Endothelial cell (in vitro differentiated cells): ENCODE data around the gene SHISA8. TPM values are rescaled to one million over a fixed set of nuclear protein-coding genes. Genes with fewer than 3 reads are reported as not detected.
"Not testable (repeated sequence)": the region's sequence is repeated elsewhere in the genome, so short reads cannot be mapped to it uniquely, and the experiment has no call there.

ENCODE experiments used
- DNase-seq: peaks from one replicate; pipeline ENCODE4 v3.0.0; 2021; ENCODE audit warnings: low spot score
- H3K27ac Mint-ChIP-seq: one replicate; pipeline ENCODE4 v1.8.0; 2021; ENCODE audit warnings: mixed read lengths, inconsistent platforms; ENCODE audit not compliant: unreplicated experiment
- H3K27me3 Mint-ChIP-seq: one replicate; pipeline ENCODE4 v1.8.0; 2021; ENCODE audit warnings: mild to moderate bottlenecking, moderate library complexity, mixed read lengths, inconsistent platforms; ENCODE audit not compliant: unreplicated experiment
- H3K36me3 Mint-ChIP-seq: one replicate; pipeline ENCODE4 v1.8.0; 2021; ENCODE audit warnings: mild to moderate bottlenecking, low read depth, mixed read lengths, inconsistent platforms; ENCODE audit not compliant: unreplicated experiment
- H3K4me1 Mint-ChIP-seq: one replicate; pipeline ENCODE4 v1.8.0; 2021; ENCODE audit warnings: mild to moderate bottlenecking, mixed read lengths, inconsistent platforms; ENCODE audit not compliant: unreplicated experiment
- H3K4me3 Mint-ChIP-seq: one replicate; pipeline ENCODE4 v1.8.0; 2021; ENCODE audit warnings: mild to moderate bottlenecking, mixed read lengths, inconsistent platforms; ENCODE audit not compliant: unreplicated experiment
- H3K9me3 Mint-ChIP-seq: one replicate; pipeline ENCODE4 v1.8.0; 2021; ENCODE audit warnings: mixed read lengths, inconsistent platforms; ENCODE audit not compliant: unreplicated experiment
- total RNA-seq: library from RNA; stranded (reverse); fragmentation: NEBNext Ultra II Directional; extraction: Animal tissue kit (Norgen Biotek cat#: 25700); gene quantifications from one replicate; pipeline ENCODE4 v1.2.1, GENCODE V29; 2021; ENCODE audit not compliant: unreplicated experiment
- TF ChIP-seq, protein P1 (sequence below): fragments of 200-600 bp; sonication (generic); IDR thresholded peaks from one replicate; pipeline ENCODE4 v1.5.0; 2021; ENCODE audit warnings: antibody characterized with exemption; ENCODE audit not compliant: unreplicated experiment

Gene SHISA8
- total RNA-seq, 1 donor from 2014 or later: 0.41 TPM

DNA sequence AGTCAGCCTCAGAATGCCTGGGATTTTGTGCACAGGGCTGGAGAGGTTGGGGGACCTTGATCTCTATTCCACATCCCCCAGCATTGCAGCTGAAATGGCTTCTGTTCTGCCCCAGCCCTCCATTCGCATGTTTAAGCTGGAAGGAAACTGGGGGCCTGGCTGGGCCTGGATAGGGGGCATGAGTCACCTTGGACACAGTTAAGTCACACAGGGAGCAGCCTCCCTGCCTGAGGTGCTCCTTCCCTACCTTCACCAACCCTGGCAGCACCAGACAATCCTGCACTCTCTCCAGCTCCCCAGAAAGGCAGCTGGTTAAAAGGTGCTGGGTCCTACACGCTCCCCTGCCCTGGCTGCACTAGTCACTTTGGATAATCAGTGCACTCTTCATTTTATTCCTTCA, 37.8 kb upstream of the SHISA8 start:
- H3K36me3 Mint-ChIP-seq: no peaks in the 10 kb centered on the region
- no peaks in the 10 kb centered on the region for H3K9me3 Mint-ChIP-seq
- TF ChIP-seq, protein P1, sequence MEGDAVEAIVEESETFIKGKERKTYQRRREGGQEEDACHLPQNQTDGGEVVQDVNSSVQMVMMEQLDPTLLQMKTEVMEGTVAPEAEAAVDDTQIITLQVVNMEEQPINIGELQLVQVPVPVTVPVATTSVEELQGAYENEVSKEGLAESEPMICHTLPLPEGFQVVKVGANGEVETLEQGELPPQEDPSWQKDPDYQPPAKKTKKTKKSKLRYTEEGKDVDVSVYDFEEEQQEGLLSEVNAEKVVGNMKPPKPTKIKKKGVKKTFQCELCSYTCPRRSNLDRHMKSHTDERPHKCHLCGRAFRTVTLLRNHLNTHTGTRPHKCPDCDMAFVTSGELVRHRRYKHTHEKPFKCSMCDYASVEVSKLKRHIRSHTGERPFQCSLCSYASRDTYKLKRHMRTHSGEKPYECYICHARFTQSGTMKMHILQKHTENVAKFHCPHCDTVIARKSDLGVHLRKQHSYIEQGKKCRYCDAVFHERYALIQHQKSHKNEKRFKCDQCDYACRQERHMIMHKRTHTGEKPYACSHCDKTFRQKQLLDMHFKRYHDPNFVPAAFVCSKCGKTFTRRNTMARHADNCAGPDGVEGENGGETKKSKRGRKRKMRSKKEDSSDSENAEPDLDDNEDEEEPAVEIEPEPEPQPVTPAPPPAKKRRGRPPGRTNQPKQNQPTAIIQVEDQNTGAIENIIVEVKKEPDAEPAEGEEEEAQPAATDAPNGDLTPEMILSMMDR: no peak
- DNase-seq: no peak
- H3K27ac Mint-ChIP-seq: no peak overlapping the region
- H3K27me3 Mint-ChIP-seq: peaks cover 6% of the 10 kb centered on the region
- no peaks in the 10 kb centered on the region for H3K4me1 Mint-ChIP-seq
- no peak overlapping the region for H3K4me3 Mint-ChIP-seq

GRCh38 chr22:41951898-41952474, 37.1 kb upstream of the SHISA8 start, which contains the start of gene SMIM45:
Gene SMIM45 (plus strand): TSS chr22:41952150.
- TF ChIP-seq, protein P1: no peak
- H3K4me3 Mint-ChIP-seq: no peak within 1 kb of the TSS
- H3K4me1 Mint-ChIP-seq: no peaks in the 10 kb centered on the region
- no peaks in the 10 kb centered on the region for H3K9me3 Mint-ChIP-seq
- peaks cover 6% of the 10 kb centered on the region for H3K27me3 Mint-ChIP-seq
- DNase-seq: no peak
- H3K27ac Mint-ChIP-seq: no peak within 1 kb of the TSS
- no peaks in the 10 kb centered on the region for H3K36me3 Mint-ChIP-seq

DNA sequence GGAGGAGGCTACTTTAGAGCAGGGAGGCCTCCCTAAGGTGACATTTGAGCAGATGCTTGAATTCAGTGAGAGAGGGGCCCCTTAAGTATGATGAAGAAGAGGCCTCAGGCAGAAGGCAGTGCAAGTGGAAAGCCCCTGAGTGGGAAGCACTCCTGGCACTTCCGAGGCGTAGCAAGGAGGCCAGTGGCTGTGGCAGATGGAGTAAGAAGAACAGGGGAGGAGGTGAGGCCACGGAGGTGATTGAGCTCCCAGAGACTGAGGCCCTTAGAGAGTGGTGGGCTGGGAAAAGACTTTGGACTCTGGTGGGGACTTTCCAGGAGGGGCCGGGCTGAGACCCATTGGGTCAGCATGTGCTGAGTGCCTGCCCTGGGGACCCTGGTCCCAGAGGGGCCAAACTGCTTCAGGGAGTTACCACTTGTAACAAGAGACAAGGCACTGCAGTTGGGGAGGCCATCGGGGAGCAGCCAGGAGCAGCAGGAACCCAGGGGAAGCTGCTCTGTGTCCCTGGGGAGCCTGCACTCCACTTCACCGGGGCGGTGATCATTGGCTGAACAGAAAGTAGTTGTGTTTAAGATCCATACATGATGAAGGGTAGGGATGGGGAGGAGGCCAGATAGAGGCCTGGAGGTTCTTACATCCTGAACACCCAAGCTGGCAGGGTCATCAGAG, 34.6 kb upstream of the SHISA8 start:
- no peaks in the 10 kb centered on the region for H3K36me3 Mint-ChIP-seq
- no peak overlapping the region for H3K4me3 Mint-ChIP-seq
- TF ChIP-seq, protein P1: no peak
- H3K27ac Mint-ChIP-seq: no peak overlapping the region
- H3K4me1 Mint-ChIP-seq: peaks cover 4% of the 10 kb centered on the region
- DNase-seq: no peak
- H3K9me3 Mint-ChIP-seq: no peaks in the 10 kb centered on the region
- H3K27me3 Mint-ChIP-seq: peaks cover 6% of the 10 kb centered on the region

- not testable (repeated sequence) for DNase-seq, H3K9me3 Mint-ChIP-seq, H3K36me3 Mint-ChIP-seq, H3K27ac Mint-ChIP-seq, H3K4me3 Mint-ChIP-seq, H3K4me1 Mint-ChIP-seq, H3K27me3 Mint-ChIP-seq
Observed at GRCh38 chr22:41948928-41949296, 34.0 kb upstream of the SHISA8 start.

- Mint-ChIP-seq H3K36me3 (no peaks in the 10 kb centered on the region), H3K27ac (no peak overlapping the region), H3K27me3 (peaks cover 6% of the 10 kb centered on the region), H3K4me3 (no peak overlapping the region), H3K4me1 (peaks cover 10% of the 10 kb centered on the region), H3K9me3 (no peaks in the 10 kb centered on the region)
- no peak for DNase-seq
- TF ChIP-seq, protein P1: no peak
Observed at GRCh38 chr22:41948142-41948541, 33.3 kb upstream of the SHISA8 start.
